Cardiac fibroblast (primary cell): ENCODE results near the gene SIRT4.

ENCODE experiments used
- DNase-seq, 2 donors: peaks; one replicate each; pipeline versions ENCODE4 v3.0.0 to v3.0.0-alpha.2; 2010; ENCODE audit warnings: low read depth in 2 of 2
- H3K4me3 ChIP-seq, 2 donors: replicated peaks in 1 of 2; 1 replicate in 1 of 2; 2 replicates in 1 of 2; pipeline ENCODE4 v1.5.1; 2011; ENCODE audit warnings: low read depth in 2 of 2, low read length in 2 of 2, mild to moderate bottlenecking in 2 of 2, moderate library complexity in 1 of 2
- CTCF ChIP-seq: IDR thresholded peaks from one replicate; pipeline ENCODE4 v1.5.1; 2011; ENCODE audit warnings: low read depth, mild to moderate bottlenecking, low read length, inconsistent platforms

Gene SIRT4

GRCh38 chr12:120346681-120347080, 44.6 kb downstream of the SIRT4 start:
- no peak for DNase-seq
- no peak overlapping the region for H3K4me3 ChIP-seq
- no peak for TF ChIP-seq CTCF

GRCh38 chr12:120347766-120348165, 45.6 kb downstream of the SIRT4 start:
- DNase-seq, result no peak
- no peak overlapping the region for H3K4me3 ChIP-seq
- no peak for TF ChIP-seq CTCF

- DNase-seq, result no peak
- no peak for TF ChIP-seq CTCF
- no peak overlapping the region for H3K4me3 ChIP-seq
These were observed 48.6 kb downstream of the SIRT4 start for GRCh38 chr12:120350576-120351350.

- peak in 1 of 2 donors; percentile 65 for DNase-seq
- H3K4me3 ChIP-seq, result no peak overlapping the region
- TF ChIP-seq CTCF, result no peak
These were observed 50.0 kb downstream of the SIRT4 start for GRCh38 chr12:120352117-120352516.

- H3K4me3 ChIP-seq, result no peak overlapping the region
- no peak for TF ChIP-seq CTCF
- no peak for DNase-seq
These were observed 51.0 kb downstream of the SIRT4 start for GRCh38 chr12:120353136-120353535.

GRCh38 chr12:120353556-120354317, 51.6 kb downstream of the SIRT4 start:
- no peak overlapping the region for H3K4me3 ChIP-seq
- DNase-seq, result no peak
- no peak for TF ChIP-seq CTCF
